Progenitor cell of endocrine pancreas (in vitro differentiated cells): ENCODE results near the gene EXD3. TPM values are rescaled to one million over a fixed set of nuclear protein-coding genes. Genes with fewer than 3 reads are reported as not detected.

Experiments used
- DNase-seq: peaks from one replicate; pipeline ENCODE4 v3.0.0; 2021; ENCODE audit warnings: low spot score; ENCODE audit not compliant: unreplicated experiment
- H3K27ac Mint-ChIP-seq: 2 replicates; pipeline ENCODE4 v1.8.0; 2021; ENCODE audit warnings: mild to moderate bottlenecking, moderate library complexity, mixed read lengths
- H3K27me3 Mint-ChIP-seq: 2 replicates; pipeline ENCODE4 v1.8.0; 2021; ENCODE audit warnings: mixed read lengths
- H3K36me3 Mint-ChIP-seq: 2 replicates; pipeline ENCODE4 v1.8.0; 2022; ENCODE audit warnings: mixed read lengths; ENCODE audit not compliant: insufficient read depth
- H3K4me1 Mint-ChIP-seq: 2 replicates; pipeline ENCODE4 v1.8.0; 2021; ENCODE audit warnings: low read depth, mixed read lengths
- H3K4me3 Mint-ChIP-seq: 2 replicates; pipeline ENCODE4 v1.8.0; 2021; ENCODE audit warnings: low read depth, mild to moderate bottlenecking, moderate library complexity, mixed read lengths
- H3K9me3 Mint-ChIP-seq: 2 replicates; pipeline ENCODE4 v1.8.0; 2021; ENCODE audit warnings: low read depth, mixed read lengths
- total RNA-seq: library from RNA; stranded (reverse); gene quantifications from 2 replicates; pipeline ENCODE4 v1.2.1, GENCODE V29; 2021
- TF ChIP-seq, protein P1 (sequence below): fragments of 200-600 bp; sonication (generic); IDR thresholded peaks from one replicate; pipeline ENCODE4 v1.5.0; 2021; ENCODE audit warnings: antibody characterized with exemption, mild to moderate bottlenecking; ENCODE audit not compliant: unreplicated experiment

Gene EXD3
- total RNA-seq, 1 donor from 2014 or later: 31.7 TPM

DNA sequence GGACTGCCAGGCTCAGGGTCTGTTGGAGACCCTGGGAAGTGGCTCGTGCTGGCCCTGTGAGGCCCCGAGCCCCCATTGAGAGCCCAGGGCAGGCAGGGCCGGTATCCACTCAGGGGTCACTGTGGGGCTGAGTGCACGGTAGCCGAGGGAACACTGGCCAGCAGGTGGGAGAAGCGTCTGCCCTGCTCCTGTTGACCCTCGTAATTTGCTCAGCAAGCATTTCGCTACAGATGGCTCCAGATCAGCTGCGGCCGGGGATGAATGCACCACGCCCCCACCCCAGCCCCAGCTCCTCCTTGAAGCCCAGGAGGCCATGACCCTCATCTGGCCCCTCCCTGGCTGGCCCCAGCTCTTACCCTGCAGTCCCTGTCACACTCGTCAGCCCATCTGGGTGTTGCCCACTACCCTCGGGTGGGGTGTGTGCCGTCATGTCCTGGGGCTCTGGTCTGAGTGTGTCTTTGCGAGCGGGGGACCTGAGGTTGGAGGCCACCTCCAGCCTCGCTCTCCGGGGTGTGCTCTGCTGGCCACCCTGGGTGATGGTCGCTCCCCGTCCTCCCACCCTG is 114.8 kb downstream of the EXD3 start:
- Mint-ChIP-seq H3K4me1 (peaks cover 20% of the 10 kb centered on the region), H3K9me3 (no peaks in the 10 kb centered on the region), H3K27ac (no peak overlapping the region), H3K4me3 (no peak overlapping the region), H3K36me3 (no peaks in the 10 kb centered on the region), H3K27me3 (no peaks in the 10 kb centered on the region)
- peak; percentile 11 for DNase-seq
- TF ChIP-seq, protein P1, sequence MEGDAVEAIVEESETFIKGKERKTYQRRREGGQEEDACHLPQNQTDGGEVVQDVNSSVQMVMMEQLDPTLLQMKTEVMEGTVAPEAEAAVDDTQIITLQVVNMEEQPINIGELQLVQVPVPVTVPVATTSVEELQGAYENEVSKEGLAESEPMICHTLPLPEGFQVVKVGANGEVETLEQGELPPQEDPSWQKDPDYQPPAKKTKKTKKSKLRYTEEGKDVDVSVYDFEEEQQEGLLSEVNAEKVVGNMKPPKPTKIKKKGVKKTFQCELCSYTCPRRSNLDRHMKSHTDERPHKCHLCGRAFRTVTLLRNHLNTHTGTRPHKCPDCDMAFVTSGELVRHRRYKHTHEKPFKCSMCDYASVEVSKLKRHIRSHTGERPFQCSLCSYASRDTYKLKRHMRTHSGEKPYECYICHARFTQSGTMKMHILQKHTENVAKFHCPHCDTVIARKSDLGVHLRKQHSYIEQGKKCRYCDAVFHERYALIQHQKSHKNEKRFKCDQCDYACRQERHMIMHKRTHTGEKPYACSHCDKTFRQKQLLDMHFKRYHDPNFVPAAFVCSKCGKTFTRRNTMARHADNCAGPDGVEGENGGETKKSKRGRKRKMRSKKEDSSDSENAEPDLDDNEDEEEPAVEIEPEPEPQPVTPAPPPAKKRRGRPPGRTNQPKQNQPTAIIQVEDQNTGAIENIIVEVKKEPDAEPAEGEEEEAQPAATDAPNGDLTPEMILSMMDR: no peak

DNA sequence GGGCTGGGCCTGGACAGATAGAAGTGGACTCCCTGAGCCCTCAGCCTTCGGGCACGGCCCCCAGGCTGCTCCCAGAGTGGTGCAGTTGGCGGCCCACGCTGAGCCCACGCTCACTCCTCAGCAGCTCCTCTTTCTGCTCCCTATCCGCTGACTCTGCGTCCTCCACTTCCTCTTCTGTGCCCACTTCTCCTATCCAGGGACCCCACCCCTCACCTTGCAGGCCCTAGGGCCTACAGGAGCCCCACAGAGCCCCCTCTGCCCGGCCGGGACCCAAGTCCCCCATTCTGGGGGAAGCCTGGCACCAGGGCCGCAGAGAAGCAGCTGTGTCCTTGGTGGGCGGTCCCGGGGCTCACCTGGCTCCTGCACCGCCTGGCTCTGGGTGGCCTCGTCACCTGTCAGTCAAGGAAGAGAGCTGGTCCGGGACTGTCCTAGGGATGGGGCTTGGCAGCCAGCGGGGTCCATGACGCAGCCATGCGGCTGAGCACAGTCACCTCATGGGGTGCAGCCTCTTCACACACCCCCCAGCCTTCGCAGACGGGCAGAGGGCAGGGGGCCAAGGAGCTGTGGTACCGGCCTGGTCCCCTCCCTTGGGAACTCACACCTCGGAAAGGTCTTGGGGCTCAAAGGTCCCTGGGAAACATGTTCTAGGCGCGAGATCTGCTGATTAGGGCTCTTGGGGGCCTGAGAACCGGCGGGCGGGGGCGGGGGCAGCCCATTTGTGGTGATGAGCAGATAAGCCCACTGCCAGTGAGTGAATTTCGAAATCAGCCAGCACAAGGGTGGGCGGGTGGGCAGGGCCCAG is 115.5 kb downstream of the EXD3 start:
- no peak overlapping the region for H3K27ac Mint-ChIP-seq
- DNase-seq: peak; percentile 15
- no peaks in the 10 kb centered on the region for H3K36me3 Mint-ChIP-seq

DNA sequence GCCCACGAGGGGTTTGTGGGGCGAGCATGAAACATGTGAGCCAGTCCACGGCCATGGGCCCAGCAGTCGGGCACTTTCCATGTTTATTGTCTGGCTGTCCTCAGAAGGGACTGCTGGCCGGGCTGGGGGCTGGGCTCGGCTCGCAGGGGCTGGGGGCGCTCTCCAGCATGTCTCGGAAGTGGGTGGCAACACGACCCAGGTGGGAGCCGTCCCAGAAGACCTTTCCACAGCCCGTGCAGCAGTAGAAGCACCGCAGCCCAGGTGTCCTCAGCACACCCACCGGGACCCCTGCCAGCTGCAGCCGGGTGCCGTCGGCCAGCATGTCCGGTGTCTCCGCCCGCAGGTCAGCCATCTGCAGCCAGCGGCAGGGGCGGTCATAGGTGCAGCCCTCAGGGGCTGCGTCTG is 116.1 kb downstream of the EXD3 start:
- TF ChIP-seq, protein P1: no peak
- Mint-ChIP-seq H3K27me3 (no peaks in the 10 kb centered on the region), H3K4me1 (peaks cover 23% of the 10 kb centered on the region), H3K4me3 (no peak overlapping the region), H3K36me3 (no peaks in the 10 kb centered on the region), H3K9me3 (no peaks in the 10 kb centered on the region), H3K27ac (no peak overlapping the region)
- no peak for DNase-seq

More for the DNA sequence above, 115.5 kb downstream of the EXD3 start:
- H3K4me3 Mint-ChIP-seq: no peak overlapping the region
- no peaks in the 10 kb centered on the region for H3K9me3 Mint-ChIP-seq
- TF ChIP-seq, protein P1: no peak
- peaks cover 23% of the 10 kb centered on the region for H3K4me1 Mint-ChIP-seq
- no peaks in the 10 kb centered on the region for H3K27me3 Mint-ChIP-seq

DNA sequence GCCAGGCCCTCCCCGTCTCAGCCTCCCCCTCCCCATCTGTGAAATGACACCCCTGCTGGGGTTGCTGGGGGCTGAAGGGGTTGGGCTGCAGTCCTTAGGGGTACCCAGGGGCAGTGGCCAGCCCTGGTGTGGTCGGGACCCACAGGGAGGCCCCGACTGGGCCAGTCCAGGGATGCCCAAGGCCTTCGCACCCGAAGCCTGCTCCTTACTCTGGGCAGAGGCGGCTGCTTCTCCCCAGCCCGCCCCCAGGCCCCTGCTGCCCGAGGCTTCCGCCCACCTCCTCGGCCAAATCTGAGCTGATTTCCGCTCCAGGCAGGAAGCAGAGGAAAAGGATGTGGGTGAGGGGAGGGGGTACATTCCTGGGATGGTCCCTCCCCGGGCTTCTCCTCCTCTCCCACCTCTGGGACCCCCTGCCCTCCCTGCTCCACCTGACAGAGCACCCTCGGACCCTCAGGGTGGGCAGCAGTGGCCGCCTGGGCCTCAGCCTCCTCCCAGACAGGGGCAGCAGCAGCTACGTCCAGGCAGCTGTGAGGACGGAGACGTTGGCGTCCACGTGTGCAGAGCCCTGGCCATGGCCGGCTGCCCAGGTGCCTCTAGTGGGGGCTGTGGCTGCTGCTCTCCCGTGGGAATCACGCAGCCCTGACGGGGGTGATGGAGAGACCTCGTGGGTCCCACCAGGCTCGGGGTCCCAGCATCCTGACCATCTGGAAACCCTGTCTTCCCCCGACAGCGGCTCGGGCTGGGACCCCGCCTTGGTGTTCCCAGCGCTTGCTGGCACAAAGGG is 116.7 kb downstream of the EXD3 start:
- H3K27ac Mint-ChIP-seq: no peak overlapping the region
- H3K27me3 Mint-ChIP-seq: no peaks in the 10 kb centered on the region
- DNase-seq: peak; percentile 11
- H3K36me3 Mint-ChIP-seq: no peaks in the 10 kb centered on the region
- H3K9me3 Mint-ChIP-seq: no peaks in the 10 kb centered on the region
- H3K4me1 Mint-ChIP-seq: peaks cover 23% of the 10 kb centered on the region
- H3K4me3 Mint-ChIP-seq: no peak overlapping the region
- TF ChIP-seq, protein P1: no peak

DNA sequence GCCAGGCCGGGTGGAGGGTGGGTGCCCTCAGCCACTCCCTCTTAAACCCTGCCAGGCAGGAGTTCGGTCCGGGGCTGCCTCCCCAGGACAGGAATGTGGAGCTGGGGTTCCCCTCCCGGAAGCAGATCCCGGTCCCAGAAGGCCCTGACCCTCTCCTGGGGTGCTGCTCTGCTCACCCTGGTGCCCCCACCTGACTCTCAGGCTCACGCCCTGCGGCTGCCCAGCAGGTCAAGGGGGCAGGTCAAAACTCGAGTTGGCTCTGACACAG is 117.2 kb downstream of the EXD3 start:
- Mint-ChIP-seq H3K27me3 (no peaks in the 10 kb centered on the region), H3K9me3 (no peaks in the 10 kb centered on the region), H3K27ac (no peak overlapping the region), H3K4me3 (no peak overlapping the region), H3K36me3 (no peaks in the 10 kb centered on the region), H3K4me1 (peaks cover 24% of the 10 kb centered on the region)
- no peak for DNase-seq
- TF ChIP-seq, protein P1: no peak
